SHP77 (cell line): ENCODE measurements around the gene NSUN5.
"Not testable (repeated sequence)": the region's sequence is repeated elsewhere in the genome, so short reads cannot be mapped to it uniquely, and the experiment has no call there.

Source experiments
- DNase-seq, 2 experiments: peaks; one replicate each; lab custom pipeline; 2025; lab: John Stamatoyannopoulos, UW

Gene NSUN5

GRCh38 chr7:73267813-73268212, 40.8 kb downstream of the NSUN5 start:
- DNase-seq: not testable (repeated sequence)

- not testable (repeated sequence) for DNase-seq
These were observed 41.8 kb downstream of the NSUN5 start for GRCh38 chr7:73266719-73267368.

- DNase-seq: not testable (repeated sequence)
These were observed 46.2 kb downstream of the NSUN5 start for GRCh38 chr7:73262416-73262815.
